ENCODE results near the gene GRN. TPM values are rescaled to one million over a fixed set of nuclear protein-coding genes. Genes with fewer than 3 reads are reported as not detected.
"Not testable (repeated sequence)": the region's sequence is repeated elsewhere in the genome, so short reads cannot be mapped to it uniquely, and the experiment has no call there.

GRN gene
- polyA plus RNA-seq, 1 donor, result 469 TPM

GRCh38 chr17:44345454-44346026 is 438 bp downstream of the GRN start:
- peaks cover 23% of the 10 kb centered on the region for H3K36me3 ChIP-seq (ENCODE audit: control insufficient read depth, insufficient read depth, low read length)
- WGBS (ENCODE audit: insufficient coverage, low lambda C conversion rate), result no CpG with 5 or more reads among the region's 21 CpGs
- H3K4me3 ChIP-seq (ENCODE audit: low read length), result peak overlapping the region; percentile 99
- peak overlapping the region; percentile 97 for H3K27ac ChIP-seq (ENCODE audit: low read length)
- H3K27me3 ChIP-seq (ENCODE audit: control insufficient read depth, insufficient read depth, low read length), result no peaks in the 10 kb centered on the region
- H3K4me1 ChIP-seq (ENCODE audit: control insufficient read depth, insufficient read depth, low read length), result peaks cover 23% of the 10 kb centered on the region
- peak in 1 of 2 donors; percentile 63 for DNase-seq
- H3K9me3 ChIP-seq (ENCODE audit: control insufficient read depth, low read depth, low read length), result no peaks in the 10 kb centered on the region

DNA sequence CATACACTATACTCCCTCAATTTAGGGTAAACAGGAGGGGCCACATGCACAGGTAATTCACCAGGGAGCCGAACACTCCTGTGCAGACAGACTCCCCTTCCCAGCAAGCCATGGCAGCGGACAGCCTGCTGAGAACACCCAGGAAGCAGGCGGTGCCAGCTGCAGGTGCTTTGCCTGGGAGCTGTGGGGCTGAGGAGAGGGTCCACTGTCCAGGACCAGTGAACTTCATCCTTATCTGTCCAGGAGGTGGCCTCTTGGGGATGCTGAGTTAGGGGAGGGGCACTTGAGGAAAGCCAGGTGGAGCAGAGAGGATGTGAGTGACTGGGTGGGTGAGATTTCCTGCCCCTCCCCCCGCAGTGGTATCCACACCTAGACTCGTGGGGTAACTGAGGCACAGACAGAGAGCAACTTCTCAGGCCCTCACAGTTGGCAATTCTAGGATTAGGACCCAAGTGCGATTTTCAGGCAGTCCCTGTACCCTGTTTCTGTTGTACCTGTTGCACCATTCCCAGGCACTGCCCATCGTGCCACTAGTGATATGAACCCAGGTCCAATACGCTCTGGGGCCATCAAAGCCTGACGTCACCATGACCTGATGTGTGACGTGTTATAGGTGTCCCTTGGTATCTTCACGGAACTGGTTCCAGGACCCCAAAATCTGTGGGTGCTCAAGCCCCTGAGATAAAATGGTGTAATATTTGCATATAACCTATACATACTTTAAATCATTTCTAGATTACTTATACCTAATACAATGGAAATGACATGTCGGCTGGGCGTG is 1.2 kb downstream of the GRN start:
- no peaks in the 10 kb centered on the region for H3K27me3 ChIP-seq (ENCODE audit: control insufficient read depth, insufficient read depth, low read length)
- peak overlapping the region; percentile 97 for H3K27ac ChIP-seq (ENCODE audit: low read length)
- WGBS (ENCODE audit: insufficient coverage, low lambda C conversion rate), result no CpG with 5 or more reads among the region's 13 CpGs
- no peak for DNase-seq
- H3K36me3 ChIP-seq (ENCODE audit: control insufficient read depth, insufficient read depth, low read length), result peaks cover 31% of the 10 kb centered on the region
- no peaks in the 10 kb centered on the region for H3K9me3 ChIP-seq (ENCODE audit: control insufficient read depth, low read depth, low read length)
- peaks cover 18% of the 10 kb centered on the region for H3K4me1 ChIP-seq (ENCODE audit: control insufficient read depth, insufficient read depth, low read length)
- H3K4me3 ChIP-seq (ENCODE audit: low read length), result peak overlapping the region; percentile 99

- not testable (repeated sequence) for H3K9me3 ChIP-seq (ENCODE audit: control insufficient read depth, low read depth, low read length); H3K27me3 ChIP-seq (ENCODE audit: control insufficient read depth, insufficient read depth, low read length); H3K27ac ChIP-seq (ENCODE audit: low read length); H3K4me3 ChIP-seq (ENCODE audit: low read length); DNase-seq
- H3K4me1 ChIP-seq (ENCODE audit: control insufficient read depth, insufficient read depth, low read length), result peaks cover 15% of the 10 kb centered on the region
- peaks cover 42% of the 10 kb centered on the region for H3K36me3 ChIP-seq (ENCODE audit: control insufficient read depth, insufficient read depth, low read length)
- WGBS (ENCODE audit: insufficient coverage, low lambda C conversion rate), result 100% methylated on average over 1 of the region's 18 CpGs
Measured at GRCh38 chr17:44347206-44348055, 2.3 kb downstream of the GRN start.

DNA sequence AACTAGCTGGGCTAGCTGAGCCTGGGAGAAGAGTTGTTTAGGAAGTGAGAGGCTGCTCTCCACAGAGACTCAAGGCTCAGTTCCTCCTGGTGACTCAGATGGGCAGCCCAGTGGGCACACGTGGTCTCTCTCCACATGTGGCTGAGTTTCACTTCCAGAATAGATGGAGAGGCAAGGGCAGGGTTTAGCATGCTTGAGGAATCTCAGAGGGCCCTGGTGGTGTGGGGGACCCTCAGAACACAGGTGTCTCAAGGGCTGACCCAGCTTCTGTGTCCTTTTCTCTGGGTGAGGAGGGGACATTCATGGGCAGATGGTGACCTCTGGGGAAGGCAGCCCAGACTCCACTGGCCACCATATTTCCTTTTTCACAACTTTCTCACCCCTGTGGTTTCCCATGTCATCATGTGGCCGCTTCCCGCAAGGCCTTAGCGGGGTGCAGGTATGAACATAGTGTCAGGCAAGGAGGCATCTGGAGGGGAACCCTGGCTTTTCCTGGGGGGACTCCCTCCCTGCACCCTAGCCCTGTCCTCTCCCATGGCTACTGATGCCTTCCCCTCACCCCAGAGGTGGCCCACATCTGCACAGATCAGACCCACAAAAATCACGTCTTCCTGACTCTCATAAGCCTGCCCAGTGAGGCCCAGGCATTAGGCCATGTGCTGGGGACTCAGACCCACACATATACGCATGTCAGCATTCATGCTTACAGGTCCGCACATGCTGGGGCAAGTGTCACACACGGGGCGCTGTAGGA is 3.3 kb downstream of the GRN start:
- Histone ChIP-seq H3K27me3 (ENCODE audit: control insufficient read depth, insufficient read depth, low read length) (no peaks in the 10 kb centered on the region), H3K4me3 (ENCODE audit: low read length) (no peak overlapping the region), H3K4me1 (ENCODE audit: control insufficient read depth, insufficient read depth, low read length) (peaks cover 15% of the 10 kb centered on the region), H3K27ac (ENCODE audit: low read length) (no peak overlapping the region), H3K9me3 (ENCODE audit: control insufficient read depth, low read depth, low read length) (no peaks in the 10 kb centered on the region), H3K36me3 (ENCODE audit: control insufficient read depth, insufficient read depth, low read length) (peaks cover 48% of the 10 kb centered on the region)
- WGBS (ENCODE audit: insufficient coverage, low lambda C conversion rate), result 100% methylated on average over 3 of the region's 9 CpGs
- DNase-seq, result no peak

DNA sequence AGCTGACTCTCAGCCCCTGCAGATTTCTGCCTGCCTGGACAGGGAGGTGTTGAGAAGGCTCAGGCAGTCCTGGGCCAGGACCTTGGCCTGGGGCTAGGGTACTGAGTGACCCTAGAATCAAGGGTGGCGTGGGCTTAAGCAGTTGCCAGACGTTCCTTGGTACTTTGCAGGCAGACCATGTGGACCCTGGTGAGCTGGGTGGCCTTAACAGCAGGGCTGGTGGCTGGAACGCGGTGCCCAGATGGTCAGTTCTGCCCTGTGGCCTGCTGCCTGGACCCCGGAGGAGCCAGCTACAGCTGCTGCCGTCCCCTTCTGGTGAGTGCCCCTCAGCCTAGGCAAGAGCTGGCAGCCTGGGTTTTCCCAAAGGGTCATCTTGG is 3.9 kb downstream of the GRN start:
- peaks cover 15% of the 10 kb centered on the region for H3K4me1 ChIP-seq (ENCODE audit: control insufficient read depth, insufficient read depth, low read length)
- peaks cover 48% of the 10 kb centered on the region for H3K36me3 ChIP-seq (ENCODE audit: control insufficient read depth, insufficient read depth, low read length)
- WGBS (ENCODE audit: insufficient coverage, low lambda C conversion rate), result 100% methylated on average over 1 of the region's 6 CpGs
- no peaks in the 10 kb centered on the region for H3K27me3 ChIP-seq (ENCODE audit: control insufficient read depth, insufficient read depth, low read length)
- H3K4me3 ChIP-seq (ENCODE audit: low read length), result no peak overlapping the region
- H3K9me3 ChIP-seq (ENCODE audit: control insufficient read depth, low read depth, low read length), result no peaks in the 10 kb centered on the region
- no peak for DNase-seq
- no peak overlapping the region for H3K27ac ChIP-seq (ENCODE audit: low read length)

- H3K4me1 ChIP-seq (ENCODE audit: control insufficient read depth, insufficient read depth, low read length), result peaks cover 11% of the 10 kb centered on the region
- H3K9me3 ChIP-seq (ENCODE audit: control insufficient read depth, low read depth, low read length), result no peaks in the 10 kb centered on the region
- no peak overlapping the region for H3K27ac ChIP-seq (ENCODE audit: low read length)
- no peak for DNase-seq
- H3K4me3 ChIP-seq (ENCODE audit: low read length), result no peak overlapping the region
- no peaks in the 10 kb centered on the region for H3K27me3 ChIP-seq (ENCODE audit: control insufficient read depth, insufficient read depth, low read length)
- H3K36me3 ChIP-seq (ENCODE audit: control insufficient read depth, insufficient read depth, low read length), result peaks cover 48% of the 10 kb centered on the region
- WGBS (ENCODE audit: insufficient coverage, low lambda C conversion rate), result no CpG with 5 or more reads among the region's 12 CpGs
Measured at GRCh38 chr17:44349553-44350070, 4.5 kb downstream of the GRN start.

DNA sequence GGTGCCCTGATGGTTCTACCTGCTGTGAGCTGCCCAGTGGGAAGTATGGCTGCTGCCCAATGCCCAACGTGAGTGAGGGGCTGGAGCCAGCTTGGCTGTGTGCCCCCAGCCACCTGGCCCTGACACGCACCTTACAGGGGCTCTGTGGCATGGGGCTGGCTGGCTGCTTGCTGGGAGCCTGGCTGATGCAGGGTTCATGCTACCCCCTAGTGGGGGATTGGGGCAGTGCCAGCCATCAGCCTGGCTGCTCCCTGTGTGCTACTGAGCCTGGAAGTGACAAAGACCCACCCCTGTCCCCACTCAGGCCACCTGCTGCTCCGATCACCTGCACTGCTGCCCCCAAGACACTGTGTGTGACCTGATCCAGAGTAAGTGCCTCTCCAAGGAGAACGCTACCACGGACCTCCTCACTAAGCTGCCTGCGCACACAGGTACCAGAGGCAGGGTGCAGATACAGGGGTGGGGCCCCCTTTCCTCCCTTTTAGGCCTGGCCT is 5.7 kb downstream of the GRN start:
- Histone ChIP-seq H3K4me3 (ENCODE audit: low read length) (no peak overlapping the region), H3K9me3 (ENCODE audit: control insufficient read depth, low read depth, low read length) (no peaks in the 10 kb centered on the region), H3K27me3 (ENCODE audit: control insufficient read depth, insufficient read depth, low read length) (no peaks in the 10 kb centered on the region), H3K27ac (ENCODE audit: low read length) (no peak overlapping the region), H3K36me3 (ENCODE audit: control insufficient read depth, insufficient read depth, low read length) (peaks cover 50% of the 10 kb centered on the region), H3K4me1 (ENCODE audit: control insufficient read depth, insufficient read depth, low read length) (peaks cover 9% of the 10 kb centered on the region)
- no CpG with 5 or more reads among the region's 6 CpGs for WGBS (ENCODE audit: insufficient coverage, low lambda C conversion rate)
- peak in 1 of 2 donors; percentile 47 for DNase-seq

DNA sequence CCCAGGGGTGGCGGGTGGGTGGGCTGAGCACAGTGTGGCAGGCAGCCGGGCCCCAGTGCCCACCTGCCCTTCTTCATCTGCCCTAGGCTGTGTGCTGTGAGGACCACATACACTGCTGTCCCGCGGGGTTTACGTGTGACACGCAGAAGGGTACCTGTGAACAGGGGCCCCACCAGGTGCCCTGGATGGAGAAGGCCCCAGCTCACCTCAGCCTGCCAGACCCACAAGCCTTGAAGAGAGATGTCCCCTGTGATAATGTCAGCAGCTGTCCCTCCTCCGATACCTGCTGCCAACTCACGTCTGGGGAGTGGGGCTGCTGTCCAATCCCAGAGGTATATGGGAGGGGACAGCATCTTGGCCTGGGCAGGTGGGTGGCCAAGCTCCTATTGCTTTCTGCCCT is 6.4 kb downstream of the GRN start:
- no peak overlapping the region for H3K27ac ChIP-seq (ENCODE audit: low read length)
- H3K9me3 ChIP-seq (ENCODE audit: control insufficient read depth, low read depth, low read length), result no peaks in the 10 kb centered on the region
- no peak for DNase-seq
- H3K27me3 ChIP-seq (ENCODE audit: control insufficient read depth, insufficient read depth, low read length), result no peaks in the 10 kb centered on the region
- H3K4me3 ChIP-seq (ENCODE audit: low read length), result no peak overlapping the region
- H3K36me3 ChIP-seq (ENCODE audit: control insufficient read depth, insufficient read depth, low read length), result peaks cover 50% of the 10 kb centered on the region
- WGBS (ENCODE audit: insufficient coverage, low lambda C conversion rate), result no CpG with 5 or more reads among the region's 8 CpGs
- peaks cover 2% of the 10 kb centered on the region for H3K4me1 ChIP-seq (ENCODE audit: control insufficient read depth, insufficient read depth, low read length)

DNA sequence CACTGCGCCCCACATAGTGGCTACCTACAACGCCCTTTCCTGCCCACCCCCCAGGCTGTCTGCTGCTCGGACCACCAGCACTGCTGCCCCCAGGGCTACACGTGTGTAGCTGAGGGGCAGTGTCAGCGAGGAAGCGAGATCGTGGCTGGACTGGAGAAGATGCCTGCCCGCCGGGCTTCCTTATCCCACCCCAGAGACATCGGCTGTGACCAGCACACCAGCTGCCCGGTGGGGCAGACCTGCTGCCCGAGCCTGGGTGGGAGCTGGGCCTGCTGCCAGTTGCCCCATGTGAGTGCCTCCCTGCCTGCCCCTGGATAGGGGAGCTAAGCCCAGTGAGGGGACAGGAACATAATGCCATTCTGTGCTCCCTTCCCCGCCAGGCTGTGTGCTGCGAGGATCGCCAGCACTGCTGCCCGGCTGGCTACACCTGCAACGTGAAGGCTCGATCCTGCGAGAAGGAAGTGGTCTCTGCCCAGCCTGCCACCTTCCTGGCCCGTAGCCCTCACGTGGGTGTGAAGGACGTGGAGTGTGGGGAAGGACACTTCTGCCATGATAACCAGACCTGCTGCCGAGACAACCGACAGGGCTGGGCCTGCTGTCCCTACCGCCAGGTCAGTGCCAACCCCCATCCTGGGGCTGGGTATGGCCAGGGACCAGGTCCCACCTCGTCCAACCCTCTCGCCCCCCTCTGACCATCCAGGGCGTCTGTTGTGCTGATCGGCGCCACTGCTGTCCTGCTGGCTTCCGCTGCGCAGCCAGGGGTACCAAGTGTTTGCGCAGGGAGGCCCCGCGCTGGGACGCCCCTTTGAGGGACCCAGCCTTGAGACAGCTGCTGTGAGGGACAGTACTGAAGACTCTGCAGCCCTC is 7.1 kb downstream of the GRN start:
- H3K36me3 ChIP-seq (ENCODE audit: control insufficient read depth, insufficient read depth, low read length), result peaks cover 50% of the 10 kb centered on the region
- WGBS (ENCODE audit: insufficient coverage, low lambda C conversion rate), result no CpG with 5 or more reads among the region's 36 CpGs

More for the DNA sequence above, 7.1 kb downstream of the GRN start:
- H3K9me3 ChIP-seq (ENCODE audit: control insufficient read depth, low read depth, low read length), result no peaks in the 10 kb centered on the region
- H3K4me3 ChIP-seq (ENCODE audit: low read length), result no peak overlapping the region
- H3K27me3 ChIP-seq (ENCODE audit: control insufficient read depth, insufficient read depth, low read length), result no peaks in the 10 kb centered on the region
- no peak overlapping the region for H3K27ac ChIP-seq (ENCODE audit: low read length)
- no peaks in the 10 kb centered on the region for H3K4me1 ChIP-seq (ENCODE audit: control insufficient read depth, insufficient read depth, low read length)
- no peak for DNase-seq

Data from large intestine (tissue), 3 donors.